Measurements from ENCODE around the gene TLR3. TPM values are rescaled to one million over a fixed set of nuclear protein-coding genes. Genes with fewer than 3 reads are reported as not detected.

The TLR3 gene
- total RNA-seq, 1 experiment from 2014 or later = 0.57 TPM

DNA sequence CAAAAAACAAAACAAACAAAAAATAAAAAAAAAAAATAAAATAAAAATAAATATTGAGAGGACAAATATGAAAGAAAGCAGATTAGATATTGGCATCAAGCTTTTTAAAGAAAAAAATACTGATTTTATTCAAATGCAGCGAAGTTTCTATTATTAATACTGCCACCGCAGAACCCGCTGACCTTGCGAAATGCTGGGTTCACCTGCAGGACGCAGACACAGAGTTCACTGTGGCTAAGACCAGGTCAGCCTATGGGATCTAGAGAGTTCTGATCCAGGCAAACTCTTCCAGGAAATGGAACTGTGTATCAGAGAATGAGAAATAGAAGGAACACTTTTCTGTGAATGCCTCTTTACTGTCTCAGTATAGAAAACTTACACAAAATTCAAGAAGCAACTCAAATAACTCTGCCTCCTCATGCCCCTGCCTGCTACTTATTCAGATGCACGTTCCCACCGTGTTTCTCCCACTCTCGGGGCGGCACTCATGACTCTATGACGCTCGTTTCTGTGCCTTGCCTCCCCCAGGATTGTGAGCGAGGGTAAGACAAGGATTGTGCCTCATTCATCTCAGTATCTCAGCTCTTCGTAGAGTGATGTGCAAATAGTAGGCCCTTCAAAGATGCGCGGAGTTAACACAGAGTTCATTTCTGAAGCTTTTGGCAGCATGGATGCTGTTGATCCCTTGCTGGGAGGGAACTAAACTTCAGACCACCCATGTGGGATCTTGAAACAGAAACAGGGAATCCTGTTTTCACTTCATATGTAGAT lies 44.1 kb upstream of the TLR3 start:
- DNase-seq = no peak
- BruUV-seq (replicated peaks) = no TSS peak
- no peak overlapping the region for H3K27ac Mint-ChIP-seq (ENCODE audit: unreplicated experiment)
- Histone ChIP-seq H3K36me3 (ENCODE audit: control insufficient read depth, insufficient read depth, low read length) (no peaks in the 10 kb centered on the region), H3K4me3 (ENCODE audit: low read depth, low read length) (no peak overlapping the region), H3K4me1 (no peaks in the 10 kb centered on the region), H3K27me3 (replicated peaks; ENCODE audit: control insufficient read depth, insufficient read depth, low read length) (no peaks in the 10 kb centered on the region), H3K9me3 (0 out of 2 replicates have a peak, but pooled peaks cover 7% of the 10 kb centered on the region)
- peaks cover 10% of the 10 kb centered on the region for H3K9me3 Mint-ChIP-seq (ENCODE audit: unreplicated experiment)
- no peak overlapping the region for H3K4me3 Mint-ChIP-seq (ENCODE audit: unreplicated experiment)
- ChIA-PET CTCF (no interaction called here), POLR2A (no interaction called here)
- TF ChIP-seq, protein P1, sequence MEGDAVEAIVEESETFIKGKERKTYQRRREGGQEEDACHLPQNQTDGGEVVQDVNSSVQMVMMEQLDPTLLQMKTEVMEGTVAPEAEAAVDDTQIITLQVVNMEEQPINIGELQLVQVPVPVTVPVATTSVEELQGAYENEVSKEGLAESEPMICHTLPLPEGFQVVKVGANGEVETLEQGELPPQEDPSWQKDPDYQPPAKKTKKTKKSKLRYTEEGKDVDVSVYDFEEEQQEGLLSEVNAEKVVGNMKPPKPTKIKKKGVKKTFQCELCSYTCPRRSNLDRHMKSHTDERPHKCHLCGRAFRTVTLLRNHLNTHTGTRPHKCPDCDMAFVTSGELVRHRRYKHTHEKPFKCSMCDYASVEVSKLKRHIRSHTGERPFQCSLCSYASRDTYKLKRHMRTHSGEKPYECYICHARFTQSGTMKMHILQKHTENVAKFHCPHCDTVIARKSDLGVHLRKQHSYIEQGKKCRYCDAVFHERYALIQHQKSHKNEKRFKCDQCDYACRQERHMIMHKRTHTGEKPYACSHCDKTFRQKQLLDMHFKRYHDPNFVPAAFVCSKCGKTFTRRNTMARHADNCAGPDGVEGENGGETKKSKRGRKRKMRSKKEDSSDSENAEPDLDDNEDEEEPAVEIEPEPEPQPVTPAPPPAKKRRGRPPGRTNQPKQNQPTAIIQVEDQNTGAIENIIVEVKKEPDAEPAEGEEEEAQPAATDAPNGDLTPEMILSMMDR (IDR thresholded peaks at IDR 0.05; ENCODE audit: insufficient read depth in 1 of 2, low read depth in 1 of 2, low read length in 1 of 2, severe bottlenecking in 1 of 2, unreplicated experiment in 1 of 2) = no peak
- intact Hi-C loops (cut with micrococcal nuclease; ENCODE audit: unreplicated experiment) = loop anchor here (10.0 kb wide), 1 partner anchor 130 kb away; no protein-coding TSS in a partner anchor
- H3K27me3 Mint-ChIP-seq (ENCODE audit: insufficient read depth, unreplicated experiment) = no peaks in the 10 kb centered on the region
- H3K36me3 Mint-ChIP-seq (ENCODE audit: insufficient read depth, unreplicated experiment) = no peaks in the 10 kb centered on the region
- peaks cover 6% of the 10 kb centered on the region for H3K4me1 Mint-ChIP-seq (ENCODE audit: low read depth, unreplicated experiment)

DNA sequence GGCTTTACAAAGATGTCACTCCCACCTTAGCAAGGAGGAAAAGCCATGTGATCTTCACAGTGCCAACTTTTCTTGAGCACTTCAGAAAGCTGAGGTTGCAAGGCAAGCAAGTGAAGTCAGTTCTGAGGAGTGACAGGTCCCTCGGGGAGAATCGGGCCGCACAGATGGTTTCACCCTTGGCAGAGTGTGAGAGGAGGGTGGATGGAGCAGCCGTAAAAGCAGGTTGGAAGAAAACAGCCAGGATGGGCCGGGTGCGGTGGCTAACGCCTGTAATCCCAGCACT lies 43.6 kb upstream of the TLR3 start:
- Histone ChIP-seq H3K36me3 (ENCODE audit: control insufficient read depth, insufficient read depth, low read length) (no peaks in the 10 kb centered on the region), H3K27me3 (replicated peaks; ENCODE audit: control insufficient read depth, insufficient read depth, low read length) (no peaks in the 10 kb centered on the region), H3K4me1 (no peaks in the 10 kb centered on the region), H3K9me3 (0 out of 2 replicates have a peak, but pooled peaks cover 7% of the 10 kb centered on the region), H3K4me3 (ENCODE audit: low read depth, low read length) (no peak overlapping the region)
- Mint-ChIP-seq H3K9me3 (ENCODE audit: unreplicated experiment) (peaks cover 10% of the 10 kb centered on the region), H3K27me3 (ENCODE audit: insufficient read depth, unreplicated experiment) (no peaks in the 10 kb centered on the region), H3K36me3 (ENCODE audit: insufficient read depth, unreplicated experiment) (no peaks in the 10 kb centered on the region), H3K27ac (ENCODE audit: unreplicated experiment) (no peak overlapping the region), H3K4me3 (ENCODE audit: unreplicated experiment) (no peak overlapping the region), H3K4me1 (ENCODE audit: low read depth, unreplicated experiment) (peaks cover 6% of the 10 kb centered on the region)
- no peak for DNase-seq
- intact Hi-C loops (cut with micrococcal nuclease; ENCODE audit: unreplicated experiment) = loop anchor here (10.0 kb wide), 1 partner anchor 131 kb away; no protein-coding TSS in a partner anchor
- ChIA-PET CTCF (interaction anchor here (0.6 kb wide), 1 partner anchor 115 kb away, joined by 3 read pairs; no protein-coding TSS in a partner anchor), POLR2A (no interaction called here)
- no TSS peak for BruUV-seq (replicated peaks)
- TF ChIP-seq, protein P1 (IDR thresholded peaks at IDR 0.05; ENCODE audit: insufficient read depth in 1 of 2, low read depth in 1 of 2, low read length in 1 of 2, severe bottlenecking in 1 of 2, unreplicated experiment in 1 of 2) = no peak

DNA sequence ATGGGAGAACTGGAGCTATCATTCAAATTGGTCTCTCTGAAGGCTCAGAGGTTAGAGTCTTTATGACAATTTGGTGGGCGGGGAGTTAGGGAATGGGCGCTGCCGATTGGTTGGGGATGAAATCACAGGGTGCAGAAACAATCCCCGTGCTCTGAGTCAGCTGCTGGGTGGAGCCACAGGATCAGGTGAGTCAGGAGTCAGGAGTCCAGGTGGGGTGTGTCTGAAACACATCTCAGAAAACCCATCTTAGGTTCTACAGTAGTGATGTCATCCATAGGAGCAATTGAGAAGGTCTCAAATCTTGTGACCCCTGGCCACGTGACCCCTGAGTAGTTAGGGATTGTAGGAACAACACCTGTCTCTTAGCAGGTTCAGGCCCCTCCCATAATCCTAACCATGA lies 41.6 kb upstream of the TLR3 start:
- Histone ChIP-seq H3K36me3 (ENCODE audit: control insufficient read depth, insufficient read depth, low read length) (no peaks in the 10 kb centered on the region), H3K9me3 (0 out of 2 replicates have a peak, but pooled peaks cover 7% of the 10 kb centered on the region), H3K27me3 (replicated peaks; ENCODE audit: control insufficient read depth, insufficient read depth, low read length) (no peaks in the 10 kb centered on the region), H3K4me1 (no peaks in the 10 kb centered on the region), H3K4me3 (ENCODE audit: low read depth, low read length) (no peak overlapping the region)
- TF ChIP-seq, protein P1 (IDR thresholded peaks at IDR 0.05; ENCODE audit: insufficient read depth in 1 of 2, low read depth in 1 of 2, low read length in 1 of 2, severe bottlenecking in 1 of 2, unreplicated experiment in 1 of 2) = no peak
- H3K27me3 Mint-ChIP-seq (ENCODE audit: insufficient read depth, unreplicated experiment) = peaks cover 6% of the 10 kb centered on the region
- intact Hi-C loops (cut with micrococcal nuclease; ENCODE audit: unreplicated experiment) = loop anchor here (10.0 kb wide), 1 partner anchor 133 kb away; no protein-coding TSS in a partner anchor
- ChIA-PET POLR2A (no interaction called here), CTCF (no interaction called here)
- no peak overlapping the region for H3K27ac Mint-ChIP-seq (ENCODE audit: unreplicated experiment)
- no peaks in the 10 kb centered on the region for H3K36me3 Mint-ChIP-seq (ENCODE audit: insufficient read depth, unreplicated experiment)
- DNase-seq = no peak
- no peak overlapping the region for H3K4me3 Mint-ChIP-seq (ENCODE audit: unreplicated experiment)
- BruUV-seq (replicated peaks) = no TSS peak
- peaks cover 10% of the 10 kb centered on the region for H3K9me3 Mint-ChIP-seq (ENCODE audit: unreplicated experiment)
- no peaks in the 10 kb centered on the region for H3K4me1 Mint-ChIP-seq (ENCODE audit: low read depth, unreplicated experiment)

All from Caco-2 (cell line).